Measurements from ENCODE around the gene GLDC. TPM values are rescaled to one million over a fixed set of nuclear protein-coding genes. Genes with fewer than 3 reads are reported as not detected.

The GLDC gene
- total and polyA plus RNA-seq, 10 of the 15 experiments (the other 5 are each of a cell fraction or from before 2014, with no cell fraction given) = 33.1 to 165 (median 114) TPM

DNA sequence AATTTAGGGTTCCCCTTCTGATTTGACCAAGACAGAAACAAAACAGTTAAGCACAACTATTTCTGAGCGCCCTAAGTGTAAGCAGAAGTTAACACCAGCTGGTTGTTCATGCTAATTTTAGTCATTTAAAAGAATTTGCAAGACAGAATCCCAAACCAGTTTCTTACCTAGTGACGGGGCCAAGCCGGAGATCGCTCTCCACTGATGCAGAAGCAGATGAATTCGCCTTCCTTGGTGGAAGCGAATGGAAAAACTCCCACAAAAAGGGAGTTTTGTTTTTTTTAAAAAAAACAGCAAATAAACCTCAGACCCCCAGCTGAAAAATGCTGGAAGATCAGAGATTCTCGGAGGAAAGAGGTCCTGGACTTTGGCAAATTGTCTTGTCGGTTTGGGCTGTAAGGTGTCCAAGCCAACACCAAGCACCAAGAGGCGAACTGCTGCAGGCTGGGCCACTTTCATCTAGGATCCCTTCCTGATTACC is 47.4 kb upstream of the GLDC start (continued):
- TF ChIP-seq, protein P1, sequence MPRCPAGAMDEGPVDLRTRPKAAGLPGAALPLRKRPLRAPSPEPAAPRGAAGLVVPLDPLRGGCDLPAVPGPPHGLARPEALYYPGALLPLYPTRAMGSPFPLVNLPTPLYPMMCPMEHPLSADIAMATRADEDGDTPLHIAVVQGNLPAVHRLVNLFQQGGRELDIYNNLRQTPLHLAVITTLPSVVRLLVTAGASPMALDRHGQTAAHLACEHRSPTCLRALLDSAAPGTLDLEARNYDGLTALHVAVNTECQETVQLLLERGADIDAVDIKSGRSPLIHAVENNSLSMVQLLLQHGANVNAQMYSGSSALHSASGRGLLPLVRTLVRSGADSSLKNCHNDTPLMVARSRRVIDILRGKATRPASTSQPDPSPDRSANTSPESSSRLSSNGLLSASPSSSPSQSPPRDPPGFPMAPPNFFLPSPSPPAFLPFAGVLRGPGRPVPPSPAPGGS (IDR thresholded peaks at IDR 0.05; ENCODE audit: borderline replicate concordance, insufficient read depth, low read depth, low read length, poor library complexity, severe bottlenecking) = no peak
- TF ChIP-seq PML (IDR thresholded peaks at IDR 0.05; ENCODE audit: low read length) (peak; percentile 54; the same call in 1 of the 2 replicates), NR2C1 (IDR thresholded peaks at IDR 0.05) (no peak), HDGF (IDR thresholded peaks at IDR 0.05) (no peak)
- TF ChIP-seq, protein P2, sequence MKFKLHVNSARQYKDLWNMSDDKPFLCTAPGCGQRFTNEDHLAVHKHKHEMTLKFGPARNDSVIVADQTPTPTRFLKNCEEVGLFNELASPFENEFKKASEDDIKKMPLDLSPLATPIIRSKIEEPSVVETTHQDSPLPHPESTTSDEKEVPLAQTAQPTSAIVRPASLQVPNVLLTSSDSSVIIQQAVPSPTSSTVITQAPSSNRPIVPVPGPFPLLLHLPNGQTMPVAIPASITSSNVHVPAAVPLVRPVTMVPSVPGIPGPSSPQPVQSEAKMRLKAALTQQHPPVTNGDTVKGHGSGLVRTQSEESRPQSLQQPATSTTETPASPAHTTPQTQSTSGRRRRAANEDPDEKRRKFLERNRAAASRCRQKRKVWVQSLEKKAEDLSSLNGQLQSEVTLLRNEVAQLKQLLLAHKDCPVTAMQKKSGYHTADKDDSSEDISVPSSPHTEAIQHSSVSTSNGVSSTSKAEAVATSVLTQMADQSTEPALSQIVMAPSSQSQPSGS (IDR thresholded peaks at IDR 0.05; ENCODE audit: low read length) = no peak

DNA sequence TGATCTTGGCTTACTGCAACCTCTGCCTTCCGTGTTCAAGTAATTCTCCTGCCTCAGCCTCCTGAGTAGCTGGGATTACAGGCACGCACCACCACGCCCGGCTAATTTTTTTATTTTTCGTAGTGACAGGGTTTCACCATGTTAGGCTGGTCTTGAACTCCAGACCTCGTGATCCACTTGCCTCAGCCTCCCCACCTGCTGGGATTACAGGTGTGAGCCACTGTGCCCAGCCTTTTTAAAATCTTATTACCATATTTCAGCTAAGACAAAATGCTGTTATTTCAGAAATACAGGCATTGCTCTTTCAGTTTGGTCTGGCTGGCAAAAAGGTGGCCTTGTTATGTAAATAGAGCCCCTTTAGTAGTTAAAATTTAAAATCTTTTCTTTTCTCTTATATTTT is 46.9 kb upstream of the GLDC start:
- ChIA-PET CTCF (interaction anchor here (0.6 to 1.5 kb wide), 7 partner anchors 11 to 336 kb away, joined by 3 to 6 read pairs (median 5); no protein-coding TSS in a partner anchor), POLR2A (interaction anchor here (0.6 to 4.1 kb wide), 9 partner anchors 8 to 280 kb away, joined by 3 to 43 read pairs (median 4); partner anchors contain the start of gene UHRF2), SMC1A (ENCODE audit: uncharacterized antibody, unreplicated experiment) (interaction anchor here (0.6 to 3.9 kb wide), 15 partner anchors 9 to 226 kb away, joined by 3 to 13 read pairs (median 4); partner anchors contain the start of gene KDM4C), RAD21 (ENCODE audit: unreplicated experiment) (interaction anchor here (1.0 to 2.5 kb wide), 5 partner anchors 11 to 108 kb away, joined by 3 to 18 read pairs (median 5); no protein-coding TSS in a partner anchor)
- H4K20me1 ChIP-seq (ENCODE audit: control insufficient read depth, insufficient read depth) = no peaks in the 10 kb centered on the region
- H3K9me3 ChIP-seq (replicated peaks; ENCODE audit: control insufficient read depth, insufficient read depth, low read length) = no peaks in the 10 kb centered on the region
- no peak for ATAC-seq
- TF ChIP-seq KLF5 (IDR thresholded peaks at IDR 0.05; ENCODE audit: partially characterized antibody) (no peak), ZNF207 (IDR thresholded peaks at IDR 0.05; ENCODE audit: borderline replicate concordance) (no peak), MYC (IDR thresholded peaks at IDR 0.05; ENCODE audit: insufficient read depth, insufficient read length, insufficient replicate concordance, low read length, severe bottlenecking) (no peak), BCL11A (IDR thresholded peaks at IDR 0.05; ENCODE audit: low read depth, low read length) (no peak), SP1 (IDR thresholded peaks at IDR 0.05; ENCODE audit: low read depth, low read length) (no peak), NR2F1 (conservative IDR thresholded peaks at IDR 0.05) (no peak), HDGF (IDR thresholded peaks at IDR 0.05) (no peak), ASH2L (IDR thresholded peaks at IDR 0.05; ENCODE audit: borderline replicate concordance, low read depth) (no peak)
- TF ChIP-seq, protein P3, sequence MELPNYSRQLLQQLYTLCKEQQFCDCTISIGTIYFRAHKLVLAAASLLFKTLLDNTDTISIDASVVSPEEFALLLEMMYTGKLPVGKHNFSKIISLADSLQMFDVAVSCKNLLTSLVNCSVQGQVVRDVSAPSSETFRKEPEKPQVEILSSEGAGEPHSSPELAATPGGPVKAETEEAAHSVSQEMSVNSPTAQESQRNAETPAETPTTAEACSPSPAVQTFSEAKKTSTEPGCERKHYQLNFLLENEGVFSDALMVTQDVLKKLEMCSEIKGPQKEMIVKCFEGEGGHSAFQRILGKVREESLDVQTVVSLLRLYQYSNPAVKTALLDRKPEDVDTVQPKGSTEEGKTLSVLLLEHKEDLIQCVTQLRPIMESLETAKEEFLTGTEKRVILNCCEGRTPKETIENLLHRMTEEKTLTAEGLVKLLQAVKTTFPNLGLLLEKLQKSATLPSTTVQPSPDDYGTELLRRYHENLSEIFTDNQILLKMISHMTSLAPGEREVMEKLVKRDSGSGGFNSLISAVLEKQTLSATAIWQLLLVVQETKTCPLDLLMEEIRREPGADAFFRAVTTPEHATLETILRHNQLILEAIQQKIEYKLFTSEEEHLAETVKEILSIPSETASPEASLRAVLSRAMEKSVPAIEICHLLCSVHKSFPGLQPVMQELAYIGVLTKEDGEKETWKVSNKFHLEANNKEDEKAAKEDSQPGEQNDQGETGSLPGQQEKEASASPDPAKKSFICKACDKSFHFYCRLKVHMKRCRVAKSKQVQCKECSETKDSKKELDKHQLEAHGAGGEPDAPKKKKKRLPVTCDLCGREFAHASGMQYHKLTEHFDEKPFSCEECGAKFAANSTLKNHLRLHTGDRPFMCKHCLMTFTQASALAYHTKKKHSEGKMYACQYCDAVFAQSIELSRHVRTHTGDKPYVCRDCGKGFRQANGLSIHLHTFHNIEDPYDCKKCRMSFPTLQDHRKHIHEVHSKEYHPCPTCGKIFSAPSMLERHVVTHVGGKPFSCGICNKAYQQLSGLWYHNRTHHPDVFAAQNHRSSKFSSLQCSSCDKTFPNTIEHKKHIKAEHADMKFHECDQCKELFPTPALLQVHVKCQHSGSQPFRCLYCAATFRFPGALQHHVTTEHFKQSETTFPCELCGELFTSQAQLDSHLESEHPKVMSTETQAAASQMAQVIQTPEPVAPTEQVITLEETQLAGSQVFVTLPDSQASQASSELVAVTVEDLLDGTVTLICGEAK (IDR thresholded peaks at IDR 0.05; ENCODE audit: borderline replicate concordance) = no peak
- in situ Hi-C loops (cut with MboI) = no loop called here
- FAIRE-seq = no peak
- peaks cover 2% of the 10 kb centered on the region for H3K79me2 ChIP-seq (ENCODE audit: control insufficient read depth, insufficient read depth, low read length)
- H3K4me1 ChIP-seq (ENCODE audit: control insufficient read depth, insufficient read depth, low read length) = peaks cover 33% of the 10 kb centered on the region
- no peak overlapping the region for H3K4me3 ChIP-seq
- no peaks in the 10 kb centered on the region for H3K27me3 ChIP-seq (replicated peaks in 1 of 2; ENCODE audit: control insufficient read depth in 2 of 2, insufficient read depth in 2 of 2, low read length in 1 of 2)
- intact Hi-C loops (cut with micrococcal nuclease; ENCODE audit: unreplicated experiment) = no loop called here
- H3K36me3 ChIP-seq (ENCODE audit: control insufficient read depth in 2 of 2, insufficient read depth in 2 of 2, low read length in 1 of 2) = 0 out of 4 replicates have a peak, but pooled peaks cover 0 to 4% of the 10 kb centered on the region in 2 experiments
- BruUV-seq (replicated peaks) = no TSS peak
- peak overlapping the region; percentile 59 for H3K4me2 ChIP-seq (ENCODE audit: control insufficient read depth, insufficient read depth)
- 34% methylated on average over 6 of the region's 6 CpGs for WGBS (ENCODE audit: insufficient coverage, insufficient replicate concordance, low lambda C conversion rate, missing lambda C conversion rate)
- H3K27ac ChIP-seq (ENCODE audit: control insufficient read depth, insufficient read depth) = peak overlapping the region; percentile 53
- 0 out of 2 replicates have a peak overlapping the region, but pooled peaks have one; percentile 10 for H3K9ac ChIP-seq (ENCODE audit: control insufficient read depth, insufficient read depth, low read length)
- DNase-seq (ENCODE audit: low read depth, low spot score) = no peak
- peak overlapping the region; percentile 33; the same call in 1 of the 2 replicates for H2AFZ ChIP-seq (ENCODE audit: control insufficient read depth, low read depth, low read length)

All from GM12878 (cell line).